Measurements from ENCODE around the gene PTCRA.
A peak's percentile ranks its signal among the peaks of the same experiment; 100 is the strongest.

The PTCRA gene

GRCh38 chr6:42971746-42972327, 56.0 kb downstream of the PTCRA start:
- TF ChIP-seq CTCF (IDR thresholded peaks at IDR 0.05; ENCODE audit: low read length) (no peak), EZH2 (IDR thresholded peaks at IDR 0.05; ENCODE audit: borderline replicate concordance, low read length) (no peak)
- H3K27me3 ChIP-seq (ENCODE audit: insufficient read depth, low read length): no peaks in the 10 kb centered on the region
- no peak overlapping the region for H3K4me3 ChIP-seq (ENCODE audit: low read depth, low read length, poor library complexity, severe bottlenecking)
- no peak overlapping the region for H2AFZ ChIP-seq (ENCODE audit: low read length)
- no peaks in the 10 kb centered on the region for H4K20me1 ChIP-seq (ENCODE audit: insufficient read depth, low read length)
- no peak overlapping the region for H3K27ac ChIP-seq (ENCODE audit: low read depth, low read length, poor library complexity, severe bottlenecking)
- H3F3A ChIP-seq (ENCODE audit: insufficient read depth, low read length): no peaks in the 10 kb centered on the region
- H3K9me2 ChIP-seq (ENCODE audit: low read depth, low read length): no peaks in the 10 kb centered on the region
- H3K79me2 ChIP-seq (ENCODE audit: insufficient read depth, low read length): no peaks in the 10 kb centered on the region
- no peak overlapping the region for H3K9ac ChIP-seq (ENCODE audit: low read length)
- peaks cover 27% of the 10 kb centered on the region for H3K36me3 ChIP-seq (ENCODE audit: insufficient read depth, low read length)
- H3K9me3 ChIP-seq (ENCODE audit: low read length): no peaks in the 10 kb centered on the region
- H3K4me1 ChIP-seq (ENCODE audit: insufficient read depth, low read length, severe bottlenecking): peaks cover 11% of the 10 kb centered on the region
- H3K4me2 ChIP-seq (ENCODE audit: low read length): no peak overlapping the region

GRCh38 chr6:42973926-42974325, 58.1 kb downstream of the PTCRA start:
- peaks cover 4% of the 10 kb centered on the region; the same call in 1 of the 2 replicates for H3K79me2 ChIP-seq (ENCODE audit: insufficient read depth, low read length)
- H3K9me3 ChIP-seq (ENCODE audit: low read length): no peaks in the 10 kb centered on the region
- H3K36me3 ChIP-seq (ENCODE audit: insufficient read depth, low read length): peaks cover 27% of the 10 kb centered on the region
- H4K20me1 ChIP-seq (ENCODE audit: insufficient read depth, low read length): no peaks in the 10 kb centered on the region
- H3K4me2 ChIP-seq (ENCODE audit: low read length): no peak overlapping the region
- no peaks in the 10 kb centered on the region for H3K27me3 ChIP-seq (ENCODE audit: insufficient read depth, low read length)
- H3F3A ChIP-seq (ENCODE audit: insufficient read depth, low read length): no peaks in the 10 kb centered on the region
- TF ChIP-seq EZH2 (IDR thresholded peaks at IDR 0.05; ENCODE audit: borderline replicate concordance, low read length) (no peak), CTCF (IDR thresholded peaks at IDR 0.05; ENCODE audit: low read length) (no peak)
- H3K27ac ChIP-seq (ENCODE audit: low read depth, low read length, poor library complexity, severe bottlenecking): peak overlapping the region; percentile 21
- no peaks in the 10 kb centered on the region for H3K9me2 ChIP-seq (ENCODE audit: low read depth, low read length)
- H3K4me3 ChIP-seq (ENCODE audit: low read depth, low read length, poor library complexity, severe bottlenecking): no peak overlapping the region
- no peak overlapping the region for H3K9ac ChIP-seq (ENCODE audit: low read length)
- H2AFZ ChIP-seq (ENCODE audit: low read length): no peak overlapping the region
- H3K4me1 ChIP-seq (ENCODE audit: insufficient read depth, low read length, severe bottlenecking): peaks cover 25% of the 10 kb centered on the region

GRCh38 chr6:42974919-42975505, 59.2 kb downstream of the PTCRA start:
- H2AFZ ChIP-seq (ENCODE audit: low read length): no peak overlapping the region
- H3K4me1 ChIP-seq (ENCODE audit: insufficient read depth, low read length, severe bottlenecking): peaks cover 33% of the 10 kb centered on the region
- H3K27me3 ChIP-seq (ENCODE audit: insufficient read depth, low read length): no peaks in the 10 kb centered on the region
- peaks cover 4% of the 10 kb centered on the region; the same call in 1 of the 2 replicates for H3K79me2 ChIP-seq (ENCODE audit: insufficient read depth, low read length)
- H3K9me3 ChIP-seq (ENCODE audit: low read length): no peaks in the 10 kb centered on the region
- peak overlapping the region; percentile 26 for H3K27ac ChIP-seq (ENCODE audit: low read depth, low read length, poor library complexity, severe bottlenecking)
- no peaks in the 10 kb centered on the region for H4K20me1 ChIP-seq (ENCODE audit: insufficient read depth, low read length)
- no peak overlapping the region for H3K4me3 ChIP-seq (ENCODE audit: low read depth, low read length, poor library complexity, severe bottlenecking)
- no peaks in the 10 kb centered on the region for H3F3A ChIP-seq (ENCODE audit: insufficient read depth, low read length)
- H3K9me2 ChIP-seq (ENCODE audit: low read depth, low read length): no peaks in the 10 kb centered on the region
- TF ChIP-seq CTCF (IDR thresholded peaks at IDR 0.05; ENCODE audit: low read length): no peak
- H3K9ac ChIP-seq (ENCODE audit: low read length): no peak overlapping the region
- peaks cover 27% of the 10 kb centered on the region for H3K36me3 ChIP-seq (ENCODE audit: insufficient read depth, low read length)
- H3K4me2 ChIP-seq (ENCODE audit: low read length): no peak overlapping the region; the same call in 1 of the 2 replicates

All from OCI-LY1 (cell line).